Bronchial epithelial cell (primary cell): ENCODE results near the gene ACTR3C. TPM values are rescaled to one million over a fixed set of nuclear protein-coding genes. Genes with fewer than 3 reads are reported as not detected.
"Not testable (repeated sequence)": the region's sequence is repeated elsewhere in the genome, so short reads cannot be mapped to it uniquely, and the experiment has no call there.

Experiments
- DNase-seq: peaks from one replicate; pipeline ENCODE4 v3.0.0-alpha.2; 2010; ENCODE audit warnings: low read depth
- FAIRE-seq: peaks from 2 replicates; lab custom pipeline; 2011; peaks lifted over from hg19 to GRCh38; lab: Jason Lieb, UNC
- H3K27me3 ChIP-seq: 2 replicates; pipeline ENCODE4 v1.5.1; 2011; ENCODE audit warnings: low read length; ENCODE audit not compliant: control insufficient read depth, insufficient read depth
- H3K36me3 ChIP-seq: 2 replicates; pipeline ENCODE4 v1.5.1; 2011; ENCODE audit warnings: low read length; ENCODE audit not compliant: control insufficient read depth, insufficient read depth
- H3K4me3 ChIP-seq: 2 replicates; pipeline ENCODE4 v1.5.1; 2011; ENCODE audit warnings: mild to moderate bottlenecking, low read depth, low read length, control low read depth
- total RNA-seq: library from RNA; depleted of rRNA; stranded (reverse); fragments of >200 nt; gene quantifications from 2 replicates; pipeline ENCODE4 v1.2.1, GENCODE V29; 2014
- TF ChIP-seq, protein P1 (sequence below): IDR thresholded peaks from 2 replicates; pipeline ENCODE4 v1.5.1; 2011; ENCODE audit warnings: mild to moderate bottlenecking, moderate library complexity, low read length, control low read depth, inconsistent platforms; ENCODE audit not compliant: insufficient read depth, severe bottlenecking

ACTR3C gene
- total RNA-seq, 1 donor from 2014 or later, result 4.2 TPM

DNA sequence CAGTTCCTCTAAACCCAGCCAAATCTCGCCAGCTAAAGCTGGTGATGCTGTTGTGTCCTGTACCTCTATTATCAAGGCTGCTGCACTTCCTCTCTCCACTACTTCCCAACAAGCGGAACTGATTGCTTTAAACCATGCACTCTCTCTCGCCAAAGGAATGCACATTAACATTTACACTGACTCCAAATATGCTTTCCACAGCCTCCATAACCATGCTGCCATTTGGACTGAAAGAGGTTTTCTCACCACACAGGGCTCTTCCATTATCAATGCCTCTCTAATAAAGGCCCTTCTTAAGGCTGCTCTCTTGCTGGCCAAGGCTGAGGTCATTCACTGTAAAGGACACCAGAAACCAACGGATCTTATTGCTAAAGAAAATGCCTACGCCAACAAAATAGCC lies 11.6 kb downstream of the ACTR3C start:
- Histone ChIP-seq H3K36me3 (no peaks in the 10 kb centered on the region), H3K4me3 (no peak overlapping the region), H3K27me3 (no peaks in the 10 kb centered on the region)
- FAIRE-seq (no peak), DNase-seq (no peak)
- TF ChIP-seq, protein P1, sequence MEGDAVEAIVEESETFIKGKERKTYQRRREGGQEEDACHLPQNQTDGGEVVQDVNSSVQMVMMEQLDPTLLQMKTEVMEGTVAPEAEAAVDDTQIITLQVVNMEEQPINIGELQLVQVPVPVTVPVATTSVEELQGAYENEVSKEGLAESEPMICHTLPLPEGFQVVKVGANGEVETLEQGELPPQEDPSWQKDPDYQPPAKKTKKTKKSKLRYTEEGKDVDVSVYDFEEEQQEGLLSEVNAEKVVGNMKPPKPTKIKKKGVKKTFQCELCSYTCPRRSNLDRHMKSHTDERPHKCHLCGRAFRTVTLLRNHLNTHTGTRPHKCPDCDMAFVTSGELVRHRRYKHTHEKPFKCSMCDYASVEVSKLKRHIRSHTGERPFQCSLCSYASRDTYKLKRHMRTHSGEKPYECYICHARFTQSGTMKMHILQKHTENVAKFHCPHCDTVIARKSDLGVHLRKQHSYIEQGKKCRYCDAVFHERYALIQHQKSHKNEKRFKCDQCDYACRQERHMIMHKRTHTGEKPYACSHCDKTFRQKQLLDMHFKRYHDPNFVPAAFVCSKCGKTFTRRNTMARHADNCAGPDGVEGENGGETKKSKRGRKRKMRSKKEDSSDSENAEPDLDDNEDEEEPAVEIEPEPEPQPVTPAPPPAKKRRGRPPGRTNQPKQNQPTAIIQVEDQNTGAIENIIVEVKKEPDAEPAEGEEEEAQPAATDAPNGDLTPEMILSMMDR, result no peak

DNA sequence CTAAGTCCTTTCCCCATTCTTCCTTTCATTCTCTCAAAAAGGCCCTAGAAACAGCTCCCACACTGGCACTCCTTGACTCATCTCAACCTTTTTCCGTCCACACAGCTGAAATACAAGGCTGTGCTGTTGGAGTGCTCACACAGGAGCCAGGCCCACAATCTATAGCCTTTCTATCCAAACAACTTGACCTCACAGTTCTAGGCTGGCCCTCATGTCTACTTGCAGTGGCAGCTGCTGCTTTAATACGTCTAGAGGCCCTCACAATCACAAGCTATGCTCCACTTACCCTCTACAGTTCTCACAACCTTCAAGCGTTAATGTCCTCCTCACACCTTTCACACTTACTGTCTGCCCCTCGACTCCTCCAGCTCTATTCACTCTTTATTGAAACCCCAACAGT lies 12.2 kb downstream of the ACTR3C start:
- Histone ChIP-seq H3K36me3 (no peaks in the 10 kb centered on the region), H3K4me3 (no peak overlapping the region), H3K27me3 (no peaks in the 10 kb centered on the region)
- no peak for FAIRE-seq
- TF ChIP-seq, protein P1, result no peak
- DNase-seq, result no peak

DNA sequence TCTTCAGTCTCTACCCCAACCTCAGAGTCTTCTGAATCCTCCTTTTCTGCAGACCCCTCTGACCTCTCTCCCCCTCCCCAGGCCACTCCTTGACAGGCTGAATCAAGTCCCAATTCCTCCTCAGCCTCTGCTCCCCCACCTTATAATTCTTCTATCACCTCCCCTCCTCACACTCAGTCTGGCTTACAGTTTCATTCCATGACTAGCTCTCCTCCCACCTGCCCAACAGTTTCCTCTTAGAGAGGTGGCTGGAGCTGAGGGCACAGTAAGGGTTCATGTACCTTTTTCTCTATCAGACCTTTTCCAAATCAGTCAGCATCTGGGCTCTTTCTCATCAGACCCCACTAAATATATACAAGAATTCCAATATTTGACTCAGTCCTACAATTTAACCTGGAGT lies 14.8 kb downstream of the ACTR3C start:
- DNase-seq (no peak), FAIRE-seq (no peak)
- Histone ChIP-seq H3K27me3 (no peaks in the 10 kb centered on the region), H3K36me3 (no peaks in the 10 kb centered on the region), H3K4me3 (no peak overlapping the region)
- TF ChIP-seq, protein P1, result no peak

DNA sequence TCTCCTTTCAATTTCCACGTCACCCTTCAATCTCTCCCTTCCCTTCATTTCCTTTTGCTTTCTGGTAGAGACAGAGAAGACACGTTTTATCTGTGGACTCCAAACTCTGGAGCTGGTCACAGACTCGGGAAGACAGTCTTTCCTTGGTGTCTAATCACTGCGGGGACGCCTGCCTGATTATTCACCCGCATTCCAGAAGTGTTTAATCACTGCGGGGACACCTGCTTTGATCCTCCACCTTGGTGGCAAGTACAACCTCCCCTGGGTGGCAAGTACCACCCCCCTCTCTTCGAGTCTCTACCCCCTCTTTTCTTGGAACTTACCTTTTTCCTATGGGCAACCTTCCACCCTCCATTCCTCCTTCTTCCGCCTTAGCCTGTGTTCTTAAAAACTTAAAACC lies 15.4 kb downstream of the ACTR3C start:
- no peaks in the 10 kb centered on the region for H3K27me3 ChIP-seq
- no peak for FAIRE-seq
- no peak overlapping the region for H3K4me3 ChIP-seq
- no peaks in the 10 kb centered on the region for H3K36me3 ChIP-seq
- TF ChIP-seq, protein P1, result no peak
- no peak for DNase-seq

DNA sequence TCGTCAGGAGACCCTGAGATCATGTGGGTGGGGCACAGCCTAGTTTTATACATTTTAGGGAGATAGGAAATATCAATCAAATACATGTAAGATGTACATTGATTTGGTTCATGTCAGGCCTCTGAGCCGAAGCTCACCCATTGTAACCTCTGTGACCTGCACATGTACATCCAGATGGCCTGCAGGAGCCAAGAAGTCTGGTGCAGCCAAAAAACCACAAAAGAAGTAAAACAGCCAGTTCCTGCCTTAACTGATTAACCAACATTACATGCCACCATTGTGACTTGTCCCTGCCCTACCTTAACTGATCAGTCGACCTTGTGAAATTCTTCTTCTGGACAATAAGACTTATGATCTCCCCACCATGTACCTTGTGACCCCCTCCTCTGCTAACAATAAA lies 16.2 kb downstream of the ACTR3C start:
- TF ChIP-seq, protein P1, result no peak
- DNase-seq (no peak), FAIRE-seq (no peak)
- no peak overlapping the region for H3K4me3 ChIP-seq
- no peaks in the 10 kb centered on the region for H3K36me3 ChIP-seq
- H3K27me3 ChIP-seq, result no peaks in the 10 kb centered on the region

DNA sequence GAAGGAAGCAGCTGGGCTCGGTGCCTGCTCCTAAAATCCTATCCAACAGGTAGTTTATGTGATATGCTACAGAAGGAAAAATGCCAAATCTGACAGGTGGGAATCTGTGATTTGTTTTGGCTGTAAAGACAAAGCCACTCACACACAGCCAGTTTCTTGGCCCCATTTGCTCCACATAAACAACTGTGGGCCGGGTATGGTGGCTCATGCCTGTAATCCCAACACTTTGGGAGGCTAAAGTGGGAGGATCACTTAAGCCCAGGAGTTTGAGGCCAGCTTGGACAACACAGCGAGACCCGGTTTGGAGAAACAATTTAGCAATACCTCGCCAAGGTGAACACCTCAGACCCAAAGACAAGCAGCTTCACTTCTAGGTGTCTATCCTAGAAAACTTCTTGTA lies 17.0 kb downstream of the ACTR3C start:
- not testable (repeated sequence) for H3K27me3 ChIP-seq, FAIRE-seq, H3K36me3 ChIP-seq, DNase-seq, H3K4me3 ChIP-seq

DNA sequence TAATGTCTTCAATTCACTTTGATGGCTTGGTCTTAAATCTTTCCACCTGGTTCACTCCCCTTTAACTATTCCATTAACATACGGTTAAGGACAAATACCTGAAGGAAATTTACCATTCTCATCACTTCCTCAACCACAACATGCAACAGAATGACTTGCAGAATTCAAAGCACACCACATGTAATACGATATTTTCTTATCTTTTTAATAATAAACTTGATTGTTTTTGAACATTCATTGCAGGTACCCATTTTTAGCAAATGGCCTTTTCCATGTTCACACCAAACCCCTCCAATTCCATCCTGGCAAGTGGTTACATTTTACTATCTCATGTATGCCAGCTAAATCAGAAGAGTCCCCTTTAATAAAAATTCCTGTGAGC lies 17.5 kb downstream of the ACTR3C start:
- not testable (repeated sequence) for FAIRE-seq, H3K27me3 ChIP-seq, H3K36me3 ChIP-seq, DNase-seq, H3K4me3 ChIP-seq

DNA sequence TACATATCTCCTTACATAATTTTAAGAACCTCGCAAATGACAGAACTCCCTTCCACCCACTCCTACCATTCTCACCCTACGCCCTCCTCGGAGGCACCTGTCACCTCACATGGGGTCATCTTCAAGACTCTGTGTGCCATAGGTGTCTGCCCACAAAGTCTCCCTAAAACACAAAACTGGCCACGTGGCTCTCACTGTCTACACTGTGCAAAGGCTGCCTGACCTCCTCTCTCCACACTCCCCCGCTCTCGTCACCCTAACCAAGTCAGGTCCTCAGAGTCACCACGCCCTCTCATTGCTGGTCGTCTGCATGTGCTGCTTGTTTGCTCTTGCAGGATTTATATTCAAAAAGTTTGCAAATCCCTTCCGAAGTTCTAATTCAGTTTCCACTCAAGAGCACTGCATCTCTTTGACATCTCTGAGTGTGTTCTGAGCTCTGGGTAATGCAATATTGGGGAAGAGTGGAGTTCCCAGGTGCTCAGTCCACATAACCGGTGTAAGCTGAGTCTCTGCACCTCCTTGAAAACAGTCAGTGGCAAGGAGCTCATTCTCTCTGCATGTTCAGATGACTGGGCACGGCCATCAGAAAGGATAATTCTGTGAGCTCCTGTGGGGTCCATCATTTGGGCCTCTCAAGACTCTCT lies 18.0 kb downstream of the ACTR3C start:
- not testable (repeated sequence) for H3K27me3 ChIP-seq, FAIRE-seq, H3K36me3 ChIP-seq, H3K4me3 ChIP-seq, DNase-seq

DNA sequence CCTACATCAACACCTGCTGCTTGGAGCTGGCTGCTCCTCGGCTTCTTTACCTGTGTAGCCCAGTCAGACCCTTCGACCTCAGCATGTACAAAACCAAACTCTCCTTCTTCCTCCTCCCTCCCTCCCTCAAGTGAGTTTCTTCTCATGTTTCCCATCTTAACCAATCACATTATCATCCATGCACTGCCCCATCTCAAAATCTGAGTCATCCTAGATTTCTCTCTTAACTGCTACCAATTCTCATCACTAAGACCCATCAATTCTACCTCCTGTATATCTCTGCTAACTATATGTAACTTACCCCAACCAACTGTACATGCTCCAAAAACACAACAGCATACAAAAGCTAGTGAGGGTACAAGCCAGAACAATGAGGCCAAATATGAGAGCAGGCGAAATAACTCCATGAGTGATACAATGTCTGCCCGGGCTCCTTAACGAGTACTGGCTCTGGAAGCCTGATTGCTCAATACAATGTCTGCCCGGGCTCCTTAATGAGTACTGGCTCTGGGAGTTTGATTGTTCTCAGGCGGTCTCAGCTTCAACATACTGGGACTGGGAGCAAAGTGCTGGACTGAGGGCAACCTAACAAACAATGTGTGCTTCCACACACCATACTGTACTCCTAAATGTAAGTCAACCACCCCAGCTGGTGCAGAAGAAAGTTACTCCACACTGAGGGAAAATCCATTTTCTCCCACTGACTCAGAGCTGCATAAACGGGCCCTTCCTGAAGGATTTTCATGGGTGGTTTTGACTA lies 18.7 kb downstream of the ACTR3C start:
- H3K36me3 ChIP-seq, H3K27me3 ChIP-seq, H3K4me3 ChIP-seq, DNase-seq, FAIRE-seq: not testable (repeated sequence)
